MM.1S (cell line): ENCODE results near the gene CCN2.

Experiments used
- DNase-seq: peaks from one replicate; pipeline ENCODE4 v3.0.0-alpha.2; 2015
- H2AFZ ChIP-seq: fragments of 300-600 bp; sonication (generic); 2 replicates; pipeline ENCODE4 v1.6.0; 2016; ENCODE audit warnings: antibody characterized with exemption, low read length
- H3F3A ChIP-seq: fragments of 300-600 bp; sonication (generic); 2 replicates; pipeline ENCODE4 v1.6.1; 2016; ENCODE audit warnings: mild to moderate bottlenecking, antibody characterized with exemption, low read length, moderate library complexity, mixed read lengths; ENCODE audit not compliant: insufficient read depth
- H3K27ac ChIP-seq: fragments of 300-600 bp; sonication (generic); 2 replicates; pipeline ENCODE4 v1.5.1; 2016; ENCODE audit warnings: mild to moderate bottlenecking, low read length
- H3K27me3 ChIP-seq: fragments of 300-600 bp; sonication (generic); replicated peaks from 2 replicates; pipeline ENCODE4 v1.6.0; 2016; ENCODE audit warnings: low read length; ENCODE audit not compliant: insufficient read depth
- H3K36me3 ChIP-seq: fragments of 300-600 bp; sonication (generic); replicated peaks from 2 replicates; pipeline ENCODE4 v1.6.1; 2016; ENCODE audit warnings: mild to moderate bottlenecking, low read length, mixed read lengths; ENCODE audit not compliant: insufficient read depth
- H3K4me1 ChIP-seq: fragments of 300-600 bp; sonication (generic); 2 replicates; pipeline ENCODE4 v1.6.1; 2016; ENCODE audit warnings: low read length, mixed read lengths
- H3K4me2 ChIP-seq: fragments of 300-600 bp; sonication (generic); 2 replicates; pipeline ENCODE4 v1.6.0; 2016; ENCODE audit warnings: low read depth, low read length
- H3K4me3 ChIP-seq: fragments of 300-600 bp; sonication (generic); 2 replicates; pipeline ENCODE4 v1.5.1; 2016; ENCODE audit warnings: low read length, mixed read lengths
- H3K79me2 ChIP-seq: fragments of 300-600 bp; sonication (generic); 2 replicates; pipeline ENCODE4 v1.6.1; 2016; ENCODE audit warnings: mixed run types, low read length, mixed read lengths
- H3K9ac ChIP-seq: fragments of 300-600 bp; sonication (generic); 2 replicates; pipeline ENCODE4 v1.6.1; 2016; ENCODE audit warnings: low read length, mixed read lengths
- H3K9me2 ChIP-seq: fragments of 300-600 bp; sonication (generic); replicated peaks from 2 replicates; pipeline ENCODE4 v1.6.1; 2016; ENCODE audit warnings: mild to moderate bottlenecking, low read length, mixed read lengths; ENCODE audit not compliant: insufficient read depth
- H3K9me3 ChIP-seq: fragments of 300-600 bp; sonication (generic); replicated peaks from 2 replicates; pipeline ENCODE4 v1.6.1; 2016; ENCODE audit warnings: mild to moderate bottlenecking, low read length, mixed read lengths; ENCODE audit not compliant: insufficient read depth
- H4K20me1 ChIP-seq: fragments of 300-600 bp; sonication (generic); 2 replicates; pipeline ENCODE4 v1.6.1; 2016; ENCODE audit warnings: mild to moderate bottlenecking, low read length, moderate library complexity, mixed read lengths; ENCODE audit not compliant: insufficient read depth
- EZH2 ChIP-seq: fragments of 300-600 bp; sonication (generic); optimal IDR thresholded peaks from 2 replicates; pipeline ENCODE3; 2017; ENCODE audit warnings: low read depth, mild to moderate bottlenecking, antibody characterized with exemption, low read length, mixed read lengths
- EZH2phosphoT487 ChIP-seq: fragments of 300-600 bp; sonication (generic); IDR thresholded peaks from 2 replicates; pipeline ENCODE4 v1.6.1; 2018; ENCODE audit warnings: antibody characterized with exemption, low read length
- TF ChIP-seq, protein P1 (sequence below): fragments of 300-600 bp; sonication (generic); IDR thresholded peaks from 2 replicates; pipeline ENCODE4 v1.5.1; 2016; ENCODE audit warnings: antibody characterized with exemption, low read length, mixed read lengths

The CCN2 gene

DNA sequence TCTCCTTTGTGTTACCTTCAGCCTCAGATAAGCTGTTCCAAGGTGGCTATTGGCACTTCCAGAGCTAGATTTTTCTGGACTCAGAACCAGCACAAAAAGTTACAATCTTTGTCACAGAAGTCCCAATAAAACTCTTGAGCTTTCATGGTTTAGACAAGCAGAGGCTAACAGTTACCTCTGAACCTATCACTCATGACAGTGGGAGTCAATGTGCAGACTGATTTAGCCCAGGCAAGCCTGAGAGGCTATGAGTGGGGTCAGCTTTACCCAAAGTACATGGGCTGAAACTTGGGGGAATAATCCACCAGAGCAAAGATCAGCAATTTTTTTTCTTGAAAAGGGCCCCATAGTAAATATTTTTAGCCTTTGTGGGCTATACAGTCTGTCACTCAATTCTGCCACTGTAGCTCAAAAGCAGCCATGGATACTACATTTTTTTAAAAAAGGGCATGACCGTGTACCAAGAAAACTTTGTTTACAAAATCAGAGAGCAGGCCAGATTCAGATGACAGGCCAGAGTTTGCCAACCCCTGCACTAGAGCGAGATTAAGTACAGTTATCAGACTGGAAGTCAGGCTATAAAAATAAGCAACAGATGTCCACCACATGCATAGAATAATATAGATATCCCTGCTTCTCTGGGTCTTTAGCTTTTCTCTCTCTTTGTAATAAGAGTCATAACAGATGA lies 20.0 kb downstream of the CCN2 start:
- Histone ChIP-seq H3K79me2 (no peaks in the 10 kb centered on the region), H2AFZ (peak overlapping the region; percentile 69), H3K27me3 (no peaks in the 10 kb centered on the region), H3K9me3 (no peaks in the 10 kb centered on the region), H3K4me3 (peak overlapping the region; percentile 13; the same call in 1 of the 2 replicates), H3K9ac (peak overlapping the region; percentile 30; the same call in 1 of the 2 replicates), H3K4me2 (peak overlapping the region; percentile 66), H3K4me1 (peaks cover 29% of the 10 kb centered on the region), H3K27ac (peak overlapping the region; percentile 80), H3K36me3 (no peaks in the 10 kb centered on the region), H4K20me1 (no peaks in the 10 kb centered on the region), H3K9me2 (no peaks in the 10 kb centered on the region), H3F3A (peaks cover 11% of the 10 kb centered on the region; the same call in 1 of the 2 replicates)
- TF ChIP-seq, protein P1, sequence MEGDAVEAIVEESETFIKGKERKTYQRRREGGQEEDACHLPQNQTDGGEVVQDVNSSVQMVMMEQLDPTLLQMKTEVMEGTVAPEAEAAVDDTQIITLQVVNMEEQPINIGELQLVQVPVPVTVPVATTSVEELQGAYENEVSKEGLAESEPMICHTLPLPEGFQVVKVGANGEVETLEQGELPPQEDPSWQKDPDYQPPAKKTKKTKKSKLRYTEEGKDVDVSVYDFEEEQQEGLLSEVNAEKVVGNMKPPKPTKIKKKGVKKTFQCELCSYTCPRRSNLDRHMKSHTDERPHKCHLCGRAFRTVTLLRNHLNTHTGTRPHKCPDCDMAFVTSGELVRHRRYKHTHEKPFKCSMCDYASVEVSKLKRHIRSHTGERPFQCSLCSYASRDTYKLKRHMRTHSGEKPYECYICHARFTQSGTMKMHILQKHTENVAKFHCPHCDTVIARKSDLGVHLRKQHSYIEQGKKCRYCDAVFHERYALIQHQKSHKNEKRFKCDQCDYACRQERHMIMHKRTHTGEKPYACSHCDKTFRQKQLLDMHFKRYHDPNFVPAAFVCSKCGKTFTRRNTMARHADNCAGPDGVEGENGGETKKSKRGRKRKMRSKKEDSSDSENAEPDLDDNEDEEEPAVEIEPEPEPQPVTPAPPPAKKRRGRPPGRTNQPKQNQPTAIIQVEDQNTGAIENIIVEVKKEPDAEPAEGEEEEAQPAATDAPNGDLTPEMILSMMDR = no peak
- TF ChIP-seq EZH2phosphoT487 (no peak), EZH2 (no peak)
- peak; percentile 83 for DNase-seq

DNA sequence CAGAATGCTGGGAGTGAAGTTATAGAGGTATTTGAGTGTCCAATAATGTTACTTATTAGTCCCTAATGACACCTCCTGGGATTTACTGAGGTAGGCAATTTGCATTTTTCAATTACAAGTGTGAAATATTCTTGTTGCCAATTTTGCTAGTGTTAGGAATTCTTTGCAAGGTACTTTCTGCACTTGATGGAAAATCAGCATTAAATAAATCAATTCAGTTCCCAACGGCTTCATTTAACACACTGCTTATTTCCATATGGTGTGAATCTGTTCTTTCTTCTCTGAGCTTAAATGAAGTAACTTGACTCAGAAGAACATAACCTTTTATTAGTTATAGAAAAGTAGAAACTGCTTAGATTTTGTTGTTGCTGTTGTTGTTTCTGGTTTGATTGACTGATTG lies 21.2 kb downstream of the CCN2 start:
- Histone ChIP-seq H3F3A (peaks cover 11% of the 10 kb centered on the region; the same call in 1 of the 2 replicates), H2AFZ (no peak overlapping the region), H3K36me3 (no peaks in the 10 kb centered on the region), H3K9me2 (no peaks in the 10 kb centered on the region), H3K4me1 (peaks cover 33% of the 10 kb centered on the region), H3K9ac (no peak overlapping the region), H3K27ac (no peak overlapping the region), H3K4me2 (no peak overlapping the region), H4K20me1 (no peaks in the 10 kb centered on the region), H3K9me3 (no peaks in the 10 kb centered on the region), H3K79me2 (no peaks in the 10 kb centered on the region), H3K4me3 (no peak overlapping the region), H3K27me3 (no peaks in the 10 kb centered on the region)
- TF ChIP-seq, protein P1 = no peak
- TF ChIP-seq EZH2 = no peak
- no peak for DNase-seq

DNA sequence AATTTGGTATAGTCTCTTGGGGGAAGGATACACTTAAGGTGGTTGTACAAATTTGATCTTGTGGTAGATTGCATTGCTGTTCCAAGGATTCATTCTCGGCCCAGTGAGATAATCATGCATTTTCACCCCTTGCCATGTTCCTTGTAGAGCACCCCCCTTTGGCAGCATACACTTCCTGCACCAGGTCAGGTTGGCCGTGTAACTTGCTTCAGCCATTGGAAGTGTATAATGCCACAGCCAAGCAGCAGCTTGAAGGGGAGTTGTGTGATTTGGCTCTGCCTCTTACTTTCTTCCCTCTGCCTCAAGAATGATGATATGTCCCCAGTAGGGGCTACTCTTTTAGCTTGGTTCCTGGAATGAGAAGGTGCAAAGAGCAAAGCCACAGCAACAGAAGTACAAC lies 21.9 kb downstream of the CCN2 start:
- H3K79me2 ChIP-seq = no peaks in the 10 kb centered on the region
- H3K9me3 ChIP-seq = no peaks in the 10 kb centered on the region
- no peak for DNase-seq

More for the DNA sequence above, 21.9 kb downstream of the CCN2 start:
- H3K27ac ChIP-seq = no peak overlapping the region
- H3K4me2 ChIP-seq = no peak overlapping the region
- peaks cover 11% of the 10 kb centered on the region; the same call in 1 of the 2 replicates for H3F3A ChIP-seq
- peaks cover 33% of the 10 kb centered on the region for H3K4me1 ChIP-seq
- H3K4me3 ChIP-seq = no peak overlapping the region
- TF ChIP-seq, protein P1 = 0 out of 2 replicates have a peak, but pooled peaks have one; percentile 9
- TF ChIP-seq EZH2phosphoT487 = no peak
- no peak overlapping the region for H3K9ac ChIP-seq
- H2AFZ ChIP-seq = no peak overlapping the region
- no peaks in the 10 kb centered on the region for H3K27me3 ChIP-seq
- no peaks in the 10 kb centered on the region for H3K36me3 ChIP-seq
- no peaks in the 10 kb centered on the region for H4K20me1 ChIP-seq
- H3K9me2 ChIP-seq = no peaks in the 10 kb centered on the region
